SU-DHL-6 (cell line): Measurements from ENCODE around the gene EFCAB6.

Experiments used
- EZH2phosphoT487 ChIP-seq: fragments of 200-600 bp; sonication (generic), shearing (Covaris generic); conservative IDR thresholded peaks from 2 replicates; pipeline ENCODE4 v1.6.1; 2018; ENCODE audit warnings: mild to moderate bottlenecking, antibody characterized with exemption, low read length, moderate library complexity, mixed read lengths
- TF ChIP-seq, protein P1 (sequence below): fragments of 200-600 bp; sonication (generic); IDR thresholded peaks from one replicate; pipeline ENCODE4 v1.5.1; 2017; ENCODE audit warnings: antibody characterized with exemption, mild to moderate bottlenecking, low read length, moderate library complexity; ENCODE audit not compliant: insufficient read depth, poor library complexity, severe bottlenecking

DNA sequence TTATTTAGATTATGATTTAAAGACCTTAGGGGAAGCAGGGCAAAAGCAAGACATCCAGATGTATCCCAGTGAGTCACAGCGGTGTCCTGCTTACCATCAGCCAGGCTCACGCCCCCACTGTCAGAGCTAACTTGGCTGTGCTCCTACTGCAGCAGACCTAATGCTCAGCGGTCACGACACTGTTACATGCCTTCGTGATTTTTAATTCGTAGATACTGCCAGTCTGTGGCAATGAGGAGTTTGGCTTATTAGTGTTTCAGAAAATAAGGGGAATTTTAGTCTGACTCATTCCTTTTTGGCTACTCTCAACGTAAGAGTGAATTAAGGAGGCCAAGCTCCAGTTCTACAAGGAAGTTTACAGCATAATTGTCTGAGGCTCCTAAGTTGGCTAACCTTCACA lies 22.7 kb downstream of the EFCAB6 start:
- TF ChIP-seq, protein P1, sequence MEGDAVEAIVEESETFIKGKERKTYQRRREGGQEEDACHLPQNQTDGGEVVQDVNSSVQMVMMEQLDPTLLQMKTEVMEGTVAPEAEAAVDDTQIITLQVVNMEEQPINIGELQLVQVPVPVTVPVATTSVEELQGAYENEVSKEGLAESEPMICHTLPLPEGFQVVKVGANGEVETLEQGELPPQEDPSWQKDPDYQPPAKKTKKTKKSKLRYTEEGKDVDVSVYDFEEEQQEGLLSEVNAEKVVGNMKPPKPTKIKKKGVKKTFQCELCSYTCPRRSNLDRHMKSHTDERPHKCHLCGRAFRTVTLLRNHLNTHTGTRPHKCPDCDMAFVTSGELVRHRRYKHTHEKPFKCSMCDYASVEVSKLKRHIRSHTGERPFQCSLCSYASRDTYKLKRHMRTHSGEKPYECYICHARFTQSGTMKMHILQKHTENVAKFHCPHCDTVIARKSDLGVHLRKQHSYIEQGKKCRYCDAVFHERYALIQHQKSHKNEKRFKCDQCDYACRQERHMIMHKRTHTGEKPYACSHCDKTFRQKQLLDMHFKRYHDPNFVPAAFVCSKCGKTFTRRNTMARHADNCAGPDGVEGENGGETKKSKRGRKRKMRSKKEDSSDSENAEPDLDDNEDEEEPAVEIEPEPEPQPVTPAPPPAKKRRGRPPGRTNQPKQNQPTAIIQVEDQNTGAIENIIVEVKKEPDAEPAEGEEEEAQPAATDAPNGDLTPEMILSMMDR: no peak
- no peak for TF ChIP-seq EZH2phosphoT487
